HG02884 (cell line): ENCODE measurements around the gene TIAM2.
"Not testable (repeated sequence)": the region's sequence is repeated elsewhere in the genome, so short reads cannot be mapped to it uniquely, and the experiment has no call there.

Experiments used
- ATAC-seq: cut with Tn5 transposase; IDR thresholded peaks from one replicate; pipeline ENCODE4 v1.9.1; 2021; ENCODE audit warnings: mild to moderate bottlenecking, moderate library complexity; ENCODE audit not compliant: unreplicated experiment

Gene TIAM2

GRCh38 chr6:154995254-154996015, at the start of gene TIAM2:
TSS of gene TIAM2 (plus strand) at chr6:154995315. CDS start at chr6:155129224, 133,909 bp downstream.
- peak; percentile 47 for ATAC-seq

GRCh38 chr6:154950979-154951344, 44.2 kb upstream of the TIAM2 start:
- ATAC-seq, result no peak

GRCh38 chr6:154951345-154952200, 43.5 kb upstream of the TIAM2 start:
- peak; percentile 85 for ATAC-seq

DNA sequence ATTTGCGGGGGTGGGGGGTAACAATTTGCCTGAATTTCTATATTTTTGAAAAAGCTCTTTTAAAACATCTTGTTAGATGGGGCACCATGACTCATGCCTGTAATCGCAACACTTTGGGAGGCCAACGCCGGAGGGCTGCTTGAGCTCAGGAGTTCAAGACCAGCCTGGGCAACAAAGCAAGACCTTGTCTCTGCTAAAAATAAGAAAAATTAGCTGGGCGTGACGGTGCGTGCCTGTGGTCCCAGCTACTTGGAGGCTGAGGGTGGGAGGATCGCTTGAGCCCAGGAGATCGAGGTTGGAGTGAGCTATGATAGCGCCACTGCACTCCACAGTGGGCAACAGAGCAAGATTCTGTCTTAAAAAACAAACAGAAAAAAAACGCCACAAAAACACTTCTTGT, 41.5 kb upstream of the TIAM2 start:
- no peak for ATAC-seq

DNA sequence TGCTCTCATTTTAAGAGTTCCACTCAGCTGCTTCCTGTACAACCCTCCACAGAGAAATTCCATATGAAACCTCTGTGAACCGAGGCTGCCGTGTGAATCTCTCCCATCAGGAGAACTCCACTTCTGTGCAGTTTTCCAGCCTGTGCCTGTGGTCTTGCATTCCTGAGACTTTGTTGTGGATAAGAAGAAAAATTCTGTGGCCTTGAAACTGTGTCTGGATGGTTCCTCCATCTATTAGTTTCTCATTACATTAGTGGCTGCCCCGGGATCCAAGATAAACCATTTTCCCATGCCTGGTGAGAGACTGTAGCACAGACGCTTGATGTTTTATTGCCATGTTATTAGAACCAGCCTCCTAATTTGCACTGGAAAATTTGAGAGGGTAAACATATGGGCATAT, 40.8 kb upstream of the TIAM2 start:
- ATAC-seq, result no peak

DNA sequence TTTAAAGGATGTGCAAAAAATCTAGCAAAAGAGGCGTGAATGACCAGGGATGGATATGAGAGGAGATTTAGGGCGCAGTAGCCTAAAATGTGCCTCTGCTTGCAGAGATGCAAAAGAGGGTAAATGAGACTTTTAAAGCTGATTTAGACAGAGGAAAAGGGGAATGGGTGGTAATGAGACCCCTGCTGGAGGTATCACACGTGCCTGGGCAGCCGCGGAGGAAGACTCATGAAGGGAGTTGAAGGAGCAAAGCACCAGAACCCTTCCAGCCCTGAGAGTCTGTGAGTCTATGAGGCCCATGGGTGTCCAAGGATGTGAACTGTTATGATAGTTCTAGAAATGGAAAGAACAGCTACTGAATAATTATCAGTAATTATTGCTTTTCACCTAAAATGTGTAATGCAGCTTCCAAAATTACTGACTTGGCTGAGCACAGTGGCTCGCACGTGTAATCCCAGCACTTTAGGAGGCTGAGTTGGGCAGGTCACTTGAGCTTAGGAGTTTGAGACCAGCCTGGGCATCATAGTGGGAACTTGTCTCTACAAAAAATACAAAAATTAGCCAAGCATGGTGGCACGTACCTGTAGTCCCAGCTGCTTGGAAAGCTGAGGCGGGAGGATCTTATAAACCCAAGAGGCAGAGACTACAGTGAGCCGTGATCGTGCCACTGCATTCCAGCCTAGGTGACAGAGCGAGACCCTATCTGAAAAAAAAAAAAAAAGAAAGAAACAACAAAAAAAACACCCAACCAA, 38.2 kb upstream of the TIAM2 start:
- ATAC-seq, result no peak

- ATAC-seq, result no peak
Measured at GRCh38 chr6:154958469-154958868, 36.6 kb upstream of the TIAM2 start.

- ATAC-seq, result no peak
Measured at GRCh38 chr6:154960299-154960843, 34.7 kb upstream of the TIAM2 start.

DNA sequence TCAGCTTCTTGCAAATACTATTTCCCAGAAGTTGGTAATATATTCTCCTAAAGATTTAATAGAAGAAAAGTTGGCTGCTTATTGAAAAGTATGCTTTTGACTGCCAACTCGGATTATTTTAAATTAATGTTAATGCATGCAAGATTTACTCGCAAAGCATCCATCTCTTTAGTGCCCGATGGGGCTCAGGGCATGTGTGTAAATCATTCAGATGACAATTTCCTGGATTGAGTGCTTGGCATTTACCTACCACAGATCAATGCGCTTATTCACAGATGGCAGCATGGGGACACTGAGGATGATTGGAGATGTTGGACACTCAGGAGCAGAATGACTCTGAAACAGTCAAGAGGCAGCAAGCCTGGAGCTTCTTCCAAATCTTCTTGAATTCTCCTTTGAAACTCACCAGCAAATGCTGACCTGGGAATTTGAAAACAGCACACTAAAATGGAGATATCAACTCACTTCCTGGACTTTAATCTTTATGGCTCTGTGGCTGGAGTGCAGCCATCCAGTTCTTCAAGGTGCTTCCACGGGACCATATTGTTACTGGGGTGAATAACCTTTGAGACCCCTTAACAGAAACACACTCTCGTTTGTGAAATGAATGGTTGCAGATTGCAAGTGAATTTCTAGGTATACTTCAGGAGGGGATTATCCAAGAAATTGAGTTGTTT, 34.1 kb upstream of the TIAM2 start:
- no peak for ATAC-seq

DNA sequence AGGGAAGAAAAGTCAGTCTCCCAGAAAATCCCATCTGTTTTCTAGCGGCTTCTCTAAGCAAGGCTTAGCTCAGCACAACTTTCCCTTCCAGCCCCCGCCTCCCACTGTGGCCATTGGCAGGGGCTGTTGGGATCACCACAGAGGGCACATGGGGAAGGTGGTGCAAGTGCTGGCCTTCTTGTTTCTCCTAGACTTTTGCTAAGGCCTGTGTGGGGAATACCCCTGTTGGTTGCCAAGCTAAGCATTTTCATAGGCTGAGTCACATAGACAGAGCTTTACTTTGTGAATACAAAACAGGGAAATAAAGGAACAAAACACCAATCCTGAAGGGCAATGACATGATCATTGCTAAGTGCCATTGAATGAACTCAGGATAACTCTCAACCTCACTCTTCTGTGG, 32.4 kb upstream of the TIAM2 start:
- no peak for ATAC-seq

GRCh38 chr6:154966065-154966770, 28.9 kb upstream of the TIAM2 start:
- not testable (repeated sequence) for ATAC-seq

DNA sequence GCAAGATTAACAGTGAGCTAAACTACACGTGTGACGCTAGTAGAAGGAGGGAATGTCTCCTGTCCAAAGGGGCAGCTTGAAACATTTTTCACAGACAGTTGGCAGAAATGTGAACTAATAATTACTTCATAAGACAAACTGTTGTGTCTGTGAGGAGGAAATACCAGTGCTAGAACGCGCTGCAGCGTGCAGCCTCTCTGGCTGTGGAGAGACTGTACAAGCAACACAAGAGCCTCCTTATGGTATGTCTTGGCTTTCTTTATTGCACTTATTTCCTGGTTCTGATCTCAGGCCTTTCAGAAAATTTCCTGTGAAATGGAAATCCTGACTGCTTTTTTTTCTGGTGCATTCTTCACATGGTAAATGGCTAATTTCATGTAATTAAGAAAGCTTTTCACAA, 25.3 kb upstream of the TIAM2 start:
- no peak for ATAC-seq

- no peak for ATAC-seq
Measured at GRCh38 chr6:154974485-154975149, 20.5 kb upstream of the TIAM2 start.

DNA sequence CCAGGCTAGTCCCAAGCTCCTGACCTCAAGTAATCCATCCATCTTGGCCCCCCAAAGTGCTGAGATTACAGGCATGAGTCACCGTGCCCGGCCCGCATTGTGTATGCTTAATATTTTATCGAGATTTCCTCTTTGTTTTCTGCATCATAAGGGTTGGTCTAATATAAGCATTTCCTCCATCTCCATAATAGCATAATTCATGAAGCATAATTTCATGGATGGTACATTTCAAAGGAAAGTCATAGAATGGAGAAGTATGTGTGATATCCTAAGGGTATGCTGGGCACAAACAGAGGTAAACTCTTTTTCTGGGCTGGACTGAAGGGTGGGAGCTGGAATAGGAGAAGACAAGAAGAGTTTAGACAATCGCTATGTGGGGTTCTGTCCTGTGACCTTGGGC, 17.5 kb upstream of the TIAM2 start:
- ATAC-seq, result no peak

- no peak for ATAC-seq
Measured at GRCh38 chr6:154980273-154981078, 14.6 kb upstream of the TIAM2 start.

DNA sequence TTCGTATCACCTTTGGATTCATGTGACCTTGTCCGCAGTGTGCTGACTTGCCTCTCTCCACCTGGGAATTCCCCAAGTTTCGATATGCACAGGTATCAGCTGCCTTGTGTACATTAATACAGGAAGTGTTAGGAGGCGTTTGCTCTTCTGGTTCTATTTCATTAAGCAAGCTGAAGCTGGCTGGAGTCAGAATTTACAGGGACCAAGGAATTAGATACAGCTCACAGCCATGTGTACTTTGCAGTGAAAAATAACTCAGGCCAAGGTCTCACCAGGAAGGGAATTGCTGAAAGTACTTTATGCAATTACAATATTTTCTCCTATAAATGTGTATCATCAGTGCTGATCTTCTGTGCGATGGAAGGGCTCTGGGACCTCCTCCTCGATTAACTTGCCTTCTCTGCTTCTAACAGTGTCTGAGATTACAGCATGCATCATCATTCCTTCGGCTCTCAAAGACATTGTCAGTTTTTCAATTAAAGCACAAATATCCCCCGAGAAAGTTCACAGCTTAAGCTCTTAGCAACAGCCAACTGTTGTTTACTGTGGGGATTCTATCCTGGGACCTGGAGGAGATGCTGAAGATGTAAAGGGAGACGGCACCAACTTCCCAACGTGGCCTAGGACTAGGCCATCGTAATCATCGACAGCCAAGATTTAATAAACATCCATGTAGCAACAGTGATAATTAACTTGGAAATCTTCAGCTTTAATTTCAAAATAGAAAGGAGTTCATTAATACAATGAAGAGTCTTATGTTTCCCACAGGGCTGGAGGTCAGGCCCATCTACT, 13.8 kb upstream of the TIAM2 start:
- ATAC-seq, result peak; percentile 96

GRCh38 chr6:154984146-154984545, 11.0 kb upstream of the TIAM2 start:
- ATAC-seq, result no peak

GRCh38 chr6:154986787-154987235, 8.3 kb upstream of the TIAM2 start:
- ATAC-seq, result no peak
